Liver (tissue), 9 donors: ENCODE results near the gene ASH1L. TPM values are rescaled to one million over a fixed set of nuclear protein-coding genes. Genes with fewer than 3 reads are reported as not detected.

Source experiments
- DNase-seq: peaks from one replicate; pipeline ENCODE4 v3.0.0-alpha.2; 2017; ENCODE audit warnings: low spot score
- H3K27ac ChIP-seq, 2 donors: one replicate each; pipeline ENCODE4 v1.7.0; 2013; ENCODE audit warnings: inconsistent platforms in 2 of 2, low read length in 2 of 2, control low read depth in 1 of 2, low read depth in 1 of 2, mild to moderate bottlenecking in 1 of 2
- H3K27me3 ChIP-seq, 4 donors: one replicate each; pipeline versions ENCODE4 v1.6.1 to v1.7.0; 2013; ENCODE audit warnings: low read length in 3 of 4, inconsistent platforms in 1 of 4, mild to moderate bottlenecking in 1 of 4, moderate library complexity in 1 of 4; ENCODE audit not compliant: control insufficient read depth in 4 of 4, insufficient read depth in 4 of 4
- H3K36me3 ChIP-seq, 4 donors: one replicate each; pipeline versions ENCODE4 v1.6.1 to v1.7.0; 2013; ENCODE audit warnings: low read length in 3 of 4, mild to moderate bottlenecking in 3 of 4, low read depth in 1 of 4, moderate library complexity in 1 of 4; ENCODE audit not compliant: control insufficient read depth in 4 of 4, insufficient read depth in 3 of 4
- H3K4me1 ChIP-seq, 4 donors: one replicate each; pipeline versions ENCODE4 v1.6.1 to v1.7.0; 2013; ENCODE audit warnings: low read length in 3 of 4, mild to moderate bottlenecking in 3 of 4, moderate library complexity in 1 of 4; ENCODE audit not compliant: control insufficient read depth in 4 of 4, insufficient read depth in 4 of 4
- H3K4me3 ChIP-seq, 3 donors: one replicate each; pipeline versions ENCODE4 v1.6.1 to v1.7.0; 2013; ENCODE audit warnings: low read length in 3 of 3, control low read depth in 1 of 3, low read depth in 1 of 3, mild to moderate bottlenecking in 1 of 3
- H3K9ac ChIP-seq, 2 donors: one replicate each; pipeline ENCODE4 v1.7.0; 2013; ENCODE audit warnings: low read length in 2 of 2, mild to moderate bottlenecking in 2 of 2, moderate library complexity in 2 of 2, control low read depth in 1 of 2, low read depth in 1 of 2
- H3K9me3 ChIP-seq, 4 donors: one replicate each; pipeline versions ENCODE4 v1.6.1 to v1.7.0; 2013; ENCODE audit warnings: low read length in 3 of 4; ENCODE audit not compliant: control insufficient read depth in 4 of 4
- CTCF ChIP-seq: fragments of 150-350 bp; IDR thresholded peaks from 2 replicates; pipeline ENCODE4 v1.5.1; 2017; ENCODE audit warnings: improper control_type of control experiment, low read depth, low read length; ENCODE audit not compliant: missing input control
- EGR1 ChIP-seq, 2 donors: IDR thresholded peaks; 2 replicates each; pipeline ENCODE4 v1.6.1; 2016 to 2018; ENCODE audit warnings: antibody characterized with exemption in 2 of 2, low read depth in 2 of 2
- FOXA1 ChIP-seq: IDR thresholded peaks from 2 replicates; pipeline ENCODE4 v1.6.1; 2016; ENCODE audit warnings: antibody characterized with exemption
- FOXA2 ChIP-seq: IDR thresholded peaks from 2 replicates; pipeline ENCODE4 v1.6.1; 2016; ENCODE audit warnings: antibody characterized with exemption
- HNF4A ChIP-seq, 2 donors: conservative IDR thresholded peaks; 2 replicates each; pipeline ENCODE4 v1.6.1; 2016; ENCODE audit warnings: antibody characterized with exemption in 2 of 2, mild to moderate bottlenecking in 2 of 2
- MAX ChIP-seq: IDR thresholded peaks from 2 replicates; pipeline ENCODE4 v1.6.1; 2016; ENCODE audit warnings: antibody characterized with exemption
- NR2F2 ChIP-seq: IDR thresholded peaks from 2 replicates; pipeline ENCODE4 v1.6.1; 2016; ENCODE audit warnings: antibody characterized with exemption
- RAD21 ChIP-seq, 2 donors: IDR thresholded peaks; 2 replicates each; pipeline ENCODE4 v1.6.1; 2016; ENCODE audit warnings: antibody characterized with exemption in 2 of 2, mild to moderate bottlenecking in 2 of 2
- REST ChIP-seq: IDR thresholded peaks from 2 replicates; pipeline ENCODE4 v1.6.1; 2016; ENCODE audit warnings: antibody characterized with exemption, mild to moderate bottlenecking
- RXRA ChIP-seq, 2 donors: IDR thresholded peaks; 2 replicates each; pipeline ENCODE4 v1.6.1; 2017 to 2018; ENCODE audit warnings: antibody characterized with exemption in 2 of 2, mild to moderate bottlenecking in 1 of 2
- SP1 ChIP-seq: IDR thresholded peaks from 2 replicates; pipeline ENCODE4 v1.6.1; 2018; ENCODE audit warnings: antibody characterized with exemption, mild to moderate bottlenecking
- TAF1 ChIP-seq: conservative IDR thresholded peaks from 2 replicates; pipeline ENCODE4 v1.6.1; 2016; ENCODE audit warnings: antibody characterized with exemption, mild to moderate bottlenecking
- YY1 ChIP-seq: IDR thresholded peaks from 2 replicates; pipeline ENCODE4 v1.6.1; 2016; ENCODE audit warnings: antibody characterized with exemption, mild to moderate bottlenecking
- ZBTB33 ChIP-seq: IDR thresholded peaks from 2 replicates; pipeline ENCODE4 v1.6.1; 2016; ENCODE audit warnings: antibody characterized with exemption
- WGBS: extraction: QIAGEN DNeasy Blood & Tissue Kit; methylation state at CpG from one replicate; pipeline ENCODE4 v1.1.7; 2013; 5-methylcytosine and 5-hydroxymethylcytosine counted together
- polyA plus RNA-seq, 2 donors: library from polyadenylated mRNA; stranded (reverse) in 1 of 2; unstranded in 1 of 2; fragments of 200-250 nt in 1 of 2; fragments of >200 nt in 1 of 2; fragmentation: Nextera tagmentation in 1 of 2; extraction: Ambion mirVana in 1 of 2; gene quantifications; one replicate each; pipeline versions ENCODE4 v1.2.1 to v1.2.3, GENCODE V29; 2013 to 2015
- total RNA-seq, 2 donors: library from RNA; depleted of rRNA; stranded (reverse); fragments of >200 nt; gene quantifications; one replicate each; pipeline ENCODE4 v1.2.3, GENCODE V29; 2014
- donor health status: healthy.
- donor health status: healthy.
- donor health status: healthy.
- donor health status: healthy.
- donor health status: healthy.

ASH1L gene
- total and polyA plus RNA-seq, 4 donors, result 3.9 to 30.3 (median 13.9) TPM

GRCh38 chr1:155307247-155307740 lies 255.3 kb downstream of the ASH1L start:
- peak; percentile 63 to 67 for TF ChIP-seq RAD21 (IDR thresholded peaks at IDR 0.05)
- no peak for TF ChIP-seq MAX
- TF ChIP-seq TAF1, result no peak
- TF ChIP-seq CTCF, result peak; percentile 40
- TF ChIP-seq FOXA1, result no peak
- TF ChIP-seq EGR1 (IDR thresholded peaks at IDR 0.05; ENCODE audit: low read depth in 2 of 2), result no peak
- TF ChIP-seq RXRA (IDR thresholded peaks at IDR 0.05), result no peak
- no peak for TF ChIP-seq YY1
- TF ChIP-seq ZBTB33, result no peak
- TF ChIP-seq HNF4A (conservative IDR thresholded peaks at IDR 0.05), result no peak
- no peak overlapping the region for H3K4me3 ChIP-seq

GRCh38 chr1:155305881-155306391 lies 256.7 kb downstream of the ASH1L start:
- H3K9ac ChIP-seq, result no peak overlapping the region
- peaks cover 7 to 50% (median 31%) of the 10 kb centered on the region in 4 donors for H3K4me1 ChIP-seq
- H3K4me3 ChIP-seq, result no peak overlapping the region
- peak; percentile 52 to 62 for TF ChIP-seq HNF4A (conservative IDR thresholded peaks at IDR 0.05)
- TF ChIP-seq NR2F2, result peak; percentile 34
- TF ChIP-seq RXRA (IDR thresholded peaks at IDR 0.05), result peak in 1 of 2 donors; percentile 52
- no peak for TF ChIP-seq FOXA2
- no peak for TF ChIP-seq REST
- peak; percentile 27 for TF ChIP-seq SP1
- DNase-seq, result no peak
- H3K36me3 ChIP-seq, result no peaks in the 10 kb centered on the region
- H3K27me3 ChIP-seq, result no peaks in the 10 kb centered on the region
- 68% methylated on average over 7 of the region's 7 CpGs for WGBS
- peak overlapping the region; percentile 53 to 93 for H3K27ac ChIP-seq
- no peaks in the 10 kb centered on the region for H3K9me3 ChIP-seq

More at GRCh38 chr1:155307247-155307740, 255.3 kb downstream of the ASH1L start:
- Histone ChIP-seq H3K4me1 (peaks cover 7 to 47% (median 30%) of the 10 kb centered on the region in 4 donors), H3K27me3 (no peaks in the 10 kb centered on the region), H3K9me3 (no peaks in the 10 kb centered on the region), H3K9ac (no peak overlapping the region), H3K27ac (peak overlapping the region; percentile 86 to 89), H3K36me3 (peaks cover 0 to 5% (median 4%) of the 10 kb centered on the region in 4 donors)
- DNase-seq, result no peak
- WGBS, result 57% methylated on average over 6 of the region's 6 CpGs
